Measurements from ENCODE around the gene TRIM15.
"Not testable (repeated sequence)": the region's sequence is repeated elsewhere in the genome, so short reads cannot be mapped to it uniquely, and the experiment has no call there.

TRIM15 gene

DNA sequence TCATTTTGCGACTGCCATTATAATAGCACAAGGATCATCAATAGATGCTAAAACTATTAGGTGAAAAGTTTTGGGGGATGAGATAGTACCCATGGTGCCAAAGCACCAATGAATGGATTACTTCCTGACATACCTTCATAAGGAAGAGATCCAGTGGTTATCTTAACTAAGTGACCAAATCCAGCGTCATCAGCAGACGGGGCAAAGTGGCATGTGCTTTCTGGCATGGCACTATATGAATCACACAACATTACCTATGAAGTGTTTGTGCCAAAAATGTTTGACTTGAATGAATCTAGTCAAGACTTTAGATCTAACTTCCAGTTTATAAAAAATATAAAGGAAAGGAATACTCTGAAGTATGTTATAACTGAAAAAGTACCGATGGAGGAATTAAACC, 39.0 kb downstream of the TRIM15 start:
- DNase-seq = no peak

GRCh38 chr6:30204116-30204515, 40.8 kb downstream of the TRIM15 start:
- no peak for DNase-seq

DNA sequence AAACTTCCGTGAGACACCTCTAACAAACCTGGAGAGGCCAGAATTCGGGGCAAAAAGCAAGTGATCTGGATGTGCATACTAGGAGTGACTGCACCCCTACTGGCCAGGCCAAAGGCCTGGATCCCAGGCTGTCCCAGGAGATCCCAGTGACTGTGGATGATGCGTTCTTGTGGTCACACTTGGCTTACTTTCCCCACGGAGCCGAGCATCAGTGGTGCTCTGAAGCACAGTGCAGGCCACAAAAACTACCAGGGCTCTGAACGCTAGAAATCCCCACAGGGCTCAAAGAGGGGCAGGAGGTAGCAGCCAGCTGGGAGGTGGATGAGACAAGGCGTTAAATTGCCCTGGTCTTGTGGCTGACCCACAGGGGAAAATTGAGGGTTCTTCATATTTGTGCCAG, 42.8 kb downstream of the TRIM15 start:
- no peak for DNase-seq

DNA sequence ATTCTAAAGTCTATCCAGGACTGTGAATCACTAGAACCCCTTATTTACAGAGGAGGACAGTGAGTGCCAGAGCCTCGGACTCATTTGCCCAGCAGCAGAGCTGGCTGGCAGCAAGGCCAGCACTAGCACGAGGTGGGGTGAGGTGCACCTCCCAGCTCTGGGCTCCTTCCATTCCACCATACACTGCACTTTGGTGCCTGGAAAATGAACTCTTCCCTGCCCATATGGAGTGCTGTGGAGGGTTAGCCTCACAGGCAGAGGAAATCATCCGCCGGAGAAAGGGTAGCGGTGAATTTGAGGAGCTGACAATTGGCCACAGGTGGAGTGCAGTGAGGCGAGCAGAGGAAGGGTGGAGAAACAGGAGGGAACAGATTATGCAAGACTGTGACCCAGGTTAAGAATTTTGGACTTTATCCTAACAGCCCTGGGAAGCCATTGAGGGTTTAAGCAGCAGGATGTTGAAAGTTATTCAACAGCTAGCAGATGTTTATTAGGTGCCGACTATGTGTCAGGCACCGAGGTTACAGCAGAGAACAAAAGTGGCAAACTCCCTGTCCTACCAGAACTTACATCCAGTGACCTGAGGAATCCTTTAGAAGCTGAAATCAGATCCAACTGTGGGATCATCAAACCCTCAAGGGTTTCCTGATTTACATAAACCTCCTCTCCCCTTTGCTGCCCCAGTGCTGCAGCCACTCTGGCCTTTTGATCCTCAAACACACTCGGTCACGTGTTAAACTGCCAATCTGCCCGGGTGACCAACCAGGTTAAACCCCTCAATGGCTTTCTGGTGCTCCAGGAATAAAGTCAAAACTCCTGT, 43.7 kb downstream of the TRIM15 start:
- DNase-seq = no peak

DNA sequence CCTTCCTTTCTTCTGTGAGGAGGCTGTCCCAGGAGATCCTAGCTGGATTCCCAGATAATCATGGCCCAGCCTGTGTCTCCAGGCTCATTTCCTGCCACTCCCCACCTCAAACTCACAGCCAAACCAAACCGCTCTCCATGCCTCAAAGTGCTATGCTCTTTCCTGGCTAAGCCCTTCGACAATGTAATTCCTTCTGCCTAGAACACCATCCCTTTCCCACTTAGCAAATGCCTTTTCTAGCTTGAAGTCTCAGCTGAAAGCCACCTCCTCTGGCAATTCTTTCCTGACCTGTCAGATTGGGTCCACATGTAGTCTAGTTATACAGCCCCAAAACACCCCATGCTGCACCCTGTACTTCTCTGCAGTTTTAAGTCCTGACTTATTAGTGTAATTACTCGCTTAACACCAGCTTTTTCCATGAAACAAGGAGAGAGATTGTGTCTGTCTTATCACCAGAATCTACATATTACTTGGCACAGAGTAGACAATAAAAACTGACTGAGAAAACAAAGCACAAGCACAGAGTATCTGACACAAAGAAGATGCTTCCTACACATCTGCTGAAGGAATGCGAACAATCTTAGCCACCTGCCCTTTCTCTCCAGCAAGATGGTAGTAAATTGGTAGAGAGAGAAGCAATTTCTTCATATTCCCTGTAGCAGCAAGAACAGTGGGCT, 44.4 kb downstream of the TRIM15 start:
- DNase-seq = no peak

GRCh38 chr6:30211306-30211705, 48.0 kb downstream of the TRIM15 start:
- no peak for DNase-seq

DNA sequence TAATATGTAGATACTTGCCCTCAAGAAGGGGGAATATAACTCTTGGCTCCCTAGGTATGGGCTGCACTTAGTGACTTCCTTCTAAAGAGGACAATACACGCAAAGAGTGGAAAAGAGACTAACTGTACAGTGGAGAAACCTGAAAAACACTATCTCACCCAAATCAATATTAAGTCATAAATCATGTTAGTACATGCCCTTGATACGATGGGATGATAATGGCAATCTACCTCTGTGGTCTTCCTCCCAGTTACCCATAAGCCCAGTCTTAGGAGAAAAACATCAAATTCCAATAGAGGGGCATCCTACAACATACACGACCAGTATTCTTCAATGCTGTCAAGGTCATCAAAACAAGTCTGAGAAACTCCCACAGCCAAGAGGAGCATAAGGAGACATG, 48.6 kb downstream of the TRIM15 start:
- no peak for DNase-seq

GRCh38 chr6:30212865-30213666, 49.7 kb downstream of the TRIM15 start, which contains the start of gene TRIM26:
Gene TRIM26 (minus strand): TSS chr6:30213406. CDS start chr6:30199103, 14,303 bp downstream.
- DNase-seq = peak; percentile 93

GRCh38 chr6:30213667-30213956, 50.3 kb downstream of the TRIM15 start:
- no peak for DNase-seq

DNA sequence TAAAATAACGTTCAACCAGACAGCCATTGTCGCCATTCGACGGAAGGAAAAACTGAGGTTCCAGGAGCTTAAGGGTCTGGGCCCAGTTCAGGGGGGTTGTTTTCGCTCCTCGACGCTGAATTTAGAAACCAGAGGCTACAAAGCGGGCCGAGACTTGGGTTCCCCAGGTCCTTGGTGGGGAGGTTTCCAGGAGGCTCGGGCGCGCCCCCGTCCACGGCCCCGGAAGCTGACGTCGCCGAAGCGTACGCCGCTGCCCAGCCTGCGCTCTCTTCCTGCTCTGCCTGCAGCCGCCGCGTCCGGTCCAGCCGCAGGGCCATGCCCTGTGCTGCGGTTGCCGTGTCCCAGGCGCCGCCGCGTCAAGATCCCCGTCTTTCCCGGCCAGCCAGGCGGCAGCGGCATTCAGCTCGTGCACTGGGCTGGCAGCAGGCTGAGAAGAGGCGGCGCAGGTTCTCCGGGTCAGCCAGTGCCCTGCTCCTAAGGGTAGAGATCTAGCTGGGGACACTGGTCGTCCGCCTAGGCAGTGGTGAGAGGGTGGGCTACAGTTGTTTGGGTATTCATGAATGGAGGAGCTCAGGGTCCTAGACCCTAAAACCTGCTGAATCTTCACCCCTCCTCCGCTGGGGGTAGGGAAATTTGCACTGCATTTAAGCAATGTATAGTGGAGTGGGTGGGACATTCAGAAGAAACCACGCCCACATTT, 50.8 kb downstream of the TRIM15 start:
- no peak for DNase-seq

DNA sequence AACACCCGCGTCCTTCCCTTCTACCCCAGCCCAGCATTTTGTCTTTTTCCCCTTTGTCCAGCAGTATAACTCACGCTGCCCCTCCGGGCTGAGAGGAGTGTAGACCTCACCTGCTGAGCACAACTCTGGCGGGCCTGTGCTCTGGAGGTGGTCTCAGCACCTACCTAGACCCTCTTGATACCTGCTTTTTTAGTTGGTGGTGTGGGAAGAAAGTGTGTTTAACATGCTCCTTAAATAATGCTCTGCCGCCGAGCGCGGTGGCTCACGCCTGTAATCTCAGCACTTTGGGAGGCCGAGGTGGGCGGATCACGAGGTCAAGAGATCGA, 51.3 kb downstream of the TRIM15 start:
- no peak for DNase-seq

DNA sequence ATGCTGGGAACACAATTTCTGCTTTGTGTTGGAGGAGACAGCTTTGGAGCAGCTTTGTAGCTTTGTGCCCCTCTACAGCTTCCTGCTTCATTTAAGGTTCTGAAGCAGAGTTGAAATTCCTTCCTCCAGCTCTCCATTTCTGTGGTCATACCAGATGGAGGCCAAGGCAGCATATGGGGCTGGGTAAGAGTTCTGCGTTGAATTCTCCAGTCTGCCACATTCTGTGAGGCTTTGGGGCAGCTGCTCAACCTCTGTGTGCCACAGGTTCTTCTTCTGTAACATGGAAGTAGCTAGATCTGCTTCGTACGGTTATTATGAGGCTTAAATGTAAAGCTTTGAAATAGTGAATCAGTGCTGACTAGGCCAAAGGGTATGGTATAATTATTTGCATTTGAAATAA, 52.8 kb downstream of the TRIM15 start:
- no peak for DNase-seq

GRCh38 chr6:30219244-30219643, 55.9 kb downstream of the TRIM15 start:
- no peak for DNase-seq

DNA sequence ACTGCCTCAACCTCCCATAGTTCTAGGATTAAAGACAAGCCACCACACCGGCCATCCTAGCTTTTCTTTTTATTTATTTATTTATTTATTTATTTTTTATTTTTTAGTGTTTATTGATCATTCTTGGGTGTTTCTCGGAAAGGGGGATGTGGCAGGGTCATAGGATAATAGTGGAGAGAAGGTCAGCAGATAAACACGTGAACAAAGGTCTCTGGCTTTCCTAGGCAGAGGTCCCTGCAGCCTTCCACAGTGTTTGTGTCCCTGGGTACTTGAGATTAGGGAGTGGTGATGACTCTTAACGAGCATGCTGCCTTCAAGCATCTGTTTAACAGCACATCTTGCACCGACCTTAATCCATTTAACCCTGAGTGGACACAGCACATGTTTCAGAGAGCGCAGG, 58.0 kb downstream of the TRIM15 start:
- not testable (repeated sequence) for DNase-seq

DNA sequence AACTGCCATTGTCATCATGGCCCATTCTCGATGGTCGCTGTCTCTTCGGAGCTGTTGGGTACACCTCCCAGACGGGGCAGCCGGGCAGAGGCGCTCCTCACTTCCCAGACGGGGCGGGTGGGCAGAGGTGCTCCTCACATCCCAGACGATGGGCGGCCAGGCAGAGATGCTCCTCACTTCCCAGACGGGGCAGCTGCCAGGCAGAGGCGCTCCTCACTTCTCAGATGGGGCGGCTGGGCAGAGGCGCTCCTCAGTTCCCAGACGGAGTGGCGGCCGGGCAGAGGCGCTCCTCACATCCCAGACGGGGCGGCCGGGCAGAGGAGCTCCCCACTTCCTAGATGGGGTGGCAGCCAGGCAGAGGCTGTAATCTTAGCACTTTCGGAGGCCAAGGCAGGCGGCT, 58.6 kb downstream of the TRIM15 start:
- DNase-seq = not testable (repeated sequence)
